Measurements from ENCODE around the gene MRPL3. TPM values are rescaled to one million over a fixed set of nuclear protein-coding genes. Genes with fewer than 3 reads are reported as not detected.
"Not testable (repeated sequence)": the region's sequence is repeated elsewhere in the genome, so short reads cannot be mapped to it uniquely, and the experiment has no call there.

MRPL3 gene
- total and polyA plus RNA-seq, 9 donors: 57.2 to 91.8 (median 70.1) TPM

GRCh38 chr3:131491775-131492174, 11.0 kb downstream of the MRPL3 start:
- H3K36me3 ChIP-seq: no peaks in the 10 kb centered on the region
- TF ChIP-seq CTCF (IDR thresholded peaks at IDR 0.05): no peak
- no peak for TF ChIP-seq EP300 (IDR thresholded peaks at IDR 0.05)
- TF ChIP-seq POLR2A (IDR thresholded peaks at IDR 0.05): no peak

GRCh38 chr3:131491084-131491483, 11.7 kb downstream of the MRPL3 start:
- H3K36me3 ChIP-seq: no peaks in the 10 kb centered on the region
- no peak for DNase-seq
- no peak overlapping the region for H3K27ac ChIP-seq
- no peaks in the 10 kb centered on the region for H3K27me3 ChIP-seq
- intact Hi-C loops (cut with DNase I): no loop called here
- 89 to 96% (median 94%) methylated on average over 2 of the region's 2 CpGs for WGBS, 3 donors
- no peaks in the 10 kb centered on the region for H3K9me3 ChIP-seq
- H3K4me3 ChIP-seq: no peak overlapping the region
- no peaks in the 10 kb centered on the region for H3K4me1 ChIP-seq (ENCODE audit: insufficient read depth)
- no peak for TF ChIP-seq POLR2A (IDR thresholded peaks at IDR 0.05)
- no peak for TF ChIP-seq EP300 (IDR thresholded peaks at IDR 0.05)
- no peak for TF ChIP-seq CTCF (IDR thresholded peaks at IDR 0.05)

More at GRCh38 chr3:131491775-131492174, 11.0 kb downstream of the MRPL3 start:
- H3K9me3 ChIP-seq: no peaks in the 10 kb centered on the region
- DNase-seq: no peak
- intact Hi-C loops (cut with DNase I): no loop called here
- 97 to 99% (median 98%) methylated on average over 2 of the region's 2 CpGs for WGBS, 3 donors
- no peaks in the 10 kb centered on the region for H3K27me3 ChIP-seq
- H3K27ac ChIP-seq: no peak overlapping the region
- no peak overlapping the region for H3K4me3 ChIP-seq
- no peaks in the 10 kb centered on the region for H3K4me1 ChIP-seq (ENCODE audit: insufficient read depth)

- intact Hi-C loops (cut with DNase I); H3K36me3 ChIP-seq; DNase-seq; H3K4me3 ChIP-seq; H3K27me3 ChIP-seq; H3K9me3 ChIP-seq; H3K4me1 ChIP-seq (ENCODE audit: insufficient read depth); H3K27ac ChIP-seq: not testable (repeated sequence)
- 96 to 98% (median 97%) methylated on average over 3 of the region's 3 CpGs for WGBS, 3 donors
Observed at GRCh38 chr3:131486545-131486944, 16.2 kb downstream of the MRPL3 start.

- Histone ChIP-seq H3K36me3 (no peaks in the 10 kb centered on the region), H3K27ac (no peak overlapping the region), H3K4me3 (no peak overlapping the region), H3K4me1 (ENCODE audit: insufficient read depth) (no peaks in the 10 kb centered on the region), H3K27me3 (no peaks in the 10 kb centered on the region), H3K9me3 (no peaks in the 10 kb centered on the region)
- no peak for DNase-seq
- intact Hi-C loops (cut with DNase I): no loop called here
- WGBS, 3 donors: 35 to 77% (median 37%) methylated on average over 1 of the region's 1 CpG
- TF ChIP-seq POLR2A (IDR thresholded peaks at IDR 0.05) (no peak), EP300 (IDR thresholded peaks at IDR 0.05) (no peak), CTCF (IDR thresholded peaks at IDR 0.05) (no peak)
Observed at GRCh38 chr3:131485119-131485518, 17.7 kb downstream of the MRPL3 start.

- Histone ChIP-seq H3K4me3 (no peak overlapping the region), H3K4me1 (ENCODE audit: insufficient read depth) (no peaks in the 10 kb centered on the region), H3K27me3 (no peaks in the 10 kb centered on the region), H3K36me3 (no peaks in the 10 kb centered on the region), H3K9me3 (no peaks in the 10 kb centered on the region), H3K27ac (no peak overlapping the region)
- intact Hi-C loops (cut with DNase I): no loop called here
- no peak for DNase-seq
- WGBS, 3 donors: 61 to 84% (median 64%) methylated on average over 4 of the region's 4 CpGs
- TF ChIP-seq CTCF (IDR thresholded peaks at IDR 0.05) (no peak), POLR2A (IDR thresholded peaks at IDR 0.05) (no peak), EP300 (IDR thresholded peaks at IDR 0.05) (no peak)
Observed at GRCh38 chr3:131484496-131485111, 18.2 kb downstream of the MRPL3 start.

Data from ovary (tissue), 9 donors.